K562 (cell line): Measurements from ENCODE around the gene TBX1. TPM values are rescaled to one million over a fixed set of nuclear protein-coding genes. Genes with fewer than 3 reads are reported as not detected.

ENCODE experiments used
- ARHGAP35 ChIP-seq: fragments of 450-650 bp; IDR thresholded peaks from 2 replicates; pipeline ENCODE4 v1.6.1; 2018; ENCODE audit not compliant: partially characterized antibody
- NR3C1 ChIP-seq: sonication (generic); formaldehyde crosslinking; IDR thresholded peaks from 2 replicates; pipeline ENCODE4 v1.8.1; 2022; ENCODE audit warnings: missing genetic modification reagents
- RCOR1 ChIP-seq, 2 experiments: IDR thresholded peaks; 2 replicates each; pipeline ENCODE4 v1.6.1; 2012; ENCODE audit warnings: low read depth in 2 of 2, low read length in 2 of 2, borderline replicate concordance in 1 of 2, improper control_type of control experiment in 1 of 2
- SMARCA4 ChIP-seq: fragments of 450-650 bp; IDR thresholded peaks from 2 replicates; pipeline ENCODE4 v1.6.1; 2016
- TCF3 ChIP-seq: sonication (generic); formaldehyde crosslinking; IDR thresholded peaks from 2 replicates; pipeline ENCODE4 v1.4.0; 2020; ENCODE audit warnings: mild to moderate bottlenecking, missing genetic modification reagents
- TFAM ChIP-seq: fragments of 250-450 bp; sonication (Bioruptor Pico); conservative IDR thresholded peaks from 2 replicates; pipeline ENCODE4 v1.5.0; 2021; ENCODE audit warnings: mild to moderate bottlenecking, moderate library complexity
- ZNF3 ChIP-seq: fragments of 250-450 bp; sonication (Bioruptor Pico); IDR thresholded peaks from 2 replicates; pipeline ENCODE4 v1.5.0; 2021; ENCODE audit warnings: mild to moderate bottlenecking, moderate library complexity
- ZNF644 ChIP-seq: fragments of 200-800 bp; sonication (Bioruptor generic); IDR thresholded peaks from 2 replicates; pipeline ENCODE4 v1.6.1; 2016; ENCODE audit warnings: low read depth, missing genetic modification characterization, missing compliant biosample characterization
- polyA plus RNA-seq, 8 experiments: library from polyadenylated mRNA; depleted of rRNA in 4 of 8; stranded (reverse) in 5 of 8; unstranded in 3 of 8; fragments of >200 nt; fragmentation: Nextera tagmentation in 2 of 8; fragmentation: Illumina TruSeq in 1 of 8; extraction: Ambion mirVana in 2 of 8; extraction: Trizol in 1 of 8; gene quantifications; 2 replicates each; pipeline versions ENCODE4 v1.2.1 to v1.2.3, GENCODE V29; 2011 to 2014; ENCODE audit warnings: inconsistent platforms in 1 of 8, missing spikeins in 1 of 8
- total RNA-seq, 7 experiments: library from RNA; depleted of rRNA in 6 of 7; stranded (reverse); fragments of >200 nt in 6 of 7; fragmentation: Illumina TruSeq in 2 of 7; extraction: Trizol in 2 of 7; gene quantifications; 2 replicates each; pipeline versions ENCODE4 v1.2.1 to v1.2.3, GENCODE V29; 2011 to 2021; ENCODE audit warnings: low replicate concordance in 1 of 7
- TF ChIP-seq, protein P1 (sequence below), 2 experiments: fragments of 450-650 bp in 1 of 2; sonication (generic) in 1 of 2; formaldehyde crosslinking in 1 of 2; IDR thresholded peaks; 2 replicates each; pipeline versions ENCODE4 v1.7.1 to v1.9.0; 2016 to 2022; ENCODE audit warnings: inconsistent platforms in 1 of 2, mild to moderate bottlenecking in 1 of 2, missing genetic modification reagents in 1 of 2
- TF ChIP-seq, protein P2 (sequence below): fragments of 450-650 bp; formaldehyde crosslinking; IDR thresholded peaks from 2 replicates; pipeline ENCODE4 v1.4.0; 2022; ENCODE audit warnings: missing genetic modification characterization
- TF ChIP-seq, protein P3 (sequence below): fragments of 200-800 bp; sonication (Bioruptor generic); IDR thresholded peaks from 2 replicates; pipeline ENCODE4 v1.6.1; 2016; ENCODE audit warnings: missing genetic modification characterization, missing compliant biosample characterization

TBX1 gene
- total and polyA plus RNA-seq, 9 of the 15 experiments (the other 6 are each of a cell fraction or from before 2014, with no cell fraction given) = 0.07 to 35.0 (median 3.9) TPM

DNA sequence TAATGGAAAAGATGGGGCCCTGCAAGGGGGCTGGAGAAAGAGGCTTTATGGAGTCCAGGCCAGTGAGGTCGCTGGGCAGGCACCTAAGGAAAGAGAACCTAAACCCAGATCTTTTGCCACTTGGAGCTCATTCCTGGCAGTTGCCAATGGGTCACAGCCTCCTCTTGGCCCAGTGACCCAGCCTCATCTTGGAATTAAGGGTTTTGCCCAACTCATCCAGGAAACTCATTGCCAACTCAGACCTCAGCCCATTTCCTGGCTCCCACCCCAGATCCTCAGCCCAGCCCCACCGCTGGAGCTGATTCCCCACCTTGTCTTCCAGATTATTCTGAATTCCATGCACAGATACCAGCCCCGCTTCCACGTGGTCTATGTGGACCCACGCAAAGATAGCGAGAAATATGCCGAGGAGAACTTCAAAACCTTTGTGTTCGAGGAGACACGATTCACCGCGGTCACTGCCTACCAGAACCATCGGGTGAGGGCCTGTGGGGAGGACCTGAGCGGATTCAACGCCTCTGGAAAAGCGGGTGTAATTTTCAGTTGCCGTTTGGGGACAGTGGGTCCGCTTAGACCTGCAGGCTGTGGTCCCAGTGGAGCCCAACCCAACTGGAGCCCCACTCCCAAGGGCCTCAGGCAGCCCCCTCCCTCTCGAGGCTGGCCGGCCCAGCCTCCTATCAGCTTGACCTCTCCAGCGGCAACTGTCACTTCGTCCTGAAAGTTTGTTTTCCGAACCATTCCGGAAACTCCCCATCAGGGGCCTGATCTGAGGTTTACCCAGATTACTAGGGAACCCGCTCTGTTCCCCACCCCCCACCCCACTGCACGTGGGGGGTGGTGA is 4.3 kb downstream of the TBX1 start (continued):
- TF ChIP-seq, protein P1, sequence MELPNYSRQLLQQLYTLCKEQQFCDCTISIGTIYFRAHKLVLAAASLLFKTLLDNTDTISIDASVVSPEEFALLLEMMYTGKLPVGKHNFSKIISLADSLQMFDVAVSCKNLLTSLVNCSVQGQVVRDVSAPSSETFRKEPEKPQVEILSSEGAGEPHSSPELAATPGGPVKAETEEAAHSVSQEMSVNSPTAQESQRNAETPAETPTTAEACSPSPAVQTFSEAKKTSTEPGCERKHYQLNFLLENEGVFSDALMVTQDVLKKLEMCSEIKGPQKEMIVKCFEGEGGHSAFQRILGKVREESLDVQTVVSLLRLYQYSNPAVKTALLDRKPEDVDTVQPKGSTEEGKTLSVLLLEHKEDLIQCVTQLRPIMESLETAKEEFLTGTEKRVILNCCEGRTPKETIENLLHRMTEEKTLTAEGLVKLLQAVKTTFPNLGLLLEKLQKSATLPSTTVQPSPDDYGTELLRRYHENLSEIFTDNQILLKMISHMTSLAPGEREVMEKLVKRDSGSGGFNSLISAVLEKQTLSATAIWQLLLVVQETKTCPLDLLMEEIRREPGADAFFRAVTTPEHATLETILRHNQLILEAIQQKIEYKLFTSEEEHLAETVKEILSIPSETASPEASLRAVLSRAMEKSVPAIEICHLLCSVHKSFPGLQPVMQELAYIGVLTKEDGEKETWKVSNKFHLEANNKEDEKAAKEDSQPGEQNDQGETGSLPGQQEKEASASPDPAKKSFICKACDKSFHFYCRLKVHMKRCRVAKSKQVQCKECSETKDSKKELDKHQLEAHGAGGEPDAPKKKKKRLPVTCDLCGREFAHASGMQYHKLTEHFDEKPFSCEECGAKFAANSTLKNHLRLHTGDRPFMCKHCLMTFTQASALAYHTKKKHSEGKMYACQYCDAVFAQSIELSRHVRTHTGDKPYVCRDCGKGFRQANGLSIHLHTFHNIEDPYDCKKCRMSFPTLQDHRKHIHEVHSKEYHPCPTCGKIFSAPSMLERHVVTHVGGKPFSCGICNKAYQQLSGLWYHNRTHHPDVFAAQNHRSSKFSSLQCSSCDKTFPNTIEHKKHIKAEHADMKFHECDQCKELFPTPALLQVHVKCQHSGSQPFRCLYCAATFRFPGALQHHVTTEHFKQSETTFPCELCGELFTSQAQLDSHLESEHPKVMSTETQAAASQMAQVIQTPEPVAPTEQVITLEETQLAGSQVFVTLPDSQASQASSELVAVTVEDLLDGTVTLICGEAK (IDR thresholded peaks at IDR 0.05) = no peak
- TF ChIP-seq, protein P1 (CRISPR knock-in tag; IDR thresholded peaks at IDR 0.05) = no peak
- no peak for TF ChIP-seq ZNF644 (tag)
- no peak for TF ChIP-seq SMARCA4
- no peak for TF ChIP-seq TFAM (CRISPR knock-in tag)
- TF ChIP-seq RCOR1 (IDR thresholded peaks at IDR 0.05; ENCODE audit: borderline replicate concordance in 1 of 2, low read depth in 2 of 2, low read length in 2 of 2) = 0 out of 4 replicates have a peak, but pooled peaks of 1 of the 2 experiments have one; percentile 5
- TF ChIP-seq ARHGAP35 = no peak
- no peak for TF ChIP-seq ZNF3
- TF ChIP-seq, protein P2, sequence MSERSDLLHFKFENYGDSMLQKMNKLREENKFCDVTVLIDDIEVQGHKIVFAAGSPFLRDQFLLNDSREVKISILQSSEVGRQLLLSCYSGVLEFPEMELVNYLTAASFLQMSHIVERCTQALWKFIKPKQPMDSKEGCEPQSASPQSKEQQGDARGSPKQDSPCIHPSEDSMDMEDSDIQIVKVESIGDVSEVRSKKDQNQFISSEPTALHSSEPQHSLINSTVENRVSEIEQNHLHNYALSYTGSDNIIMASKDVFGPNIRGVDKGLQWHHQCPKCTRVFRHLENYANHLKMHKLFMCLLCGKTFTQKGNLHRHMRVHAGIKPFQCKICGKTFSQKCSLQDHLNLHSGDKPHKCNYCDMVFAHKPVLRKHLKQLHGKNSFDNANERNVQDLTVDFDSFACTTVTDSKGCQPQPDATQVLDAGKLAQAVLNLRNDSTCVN (CRISPR knock-in tag) = no peak
- TF ChIP-seq NR3C1 = no peak
- no peak for TF ChIP-seq TCF3 (CRISPR knock-in tag)
- TF ChIP-seq, protein P3, sequence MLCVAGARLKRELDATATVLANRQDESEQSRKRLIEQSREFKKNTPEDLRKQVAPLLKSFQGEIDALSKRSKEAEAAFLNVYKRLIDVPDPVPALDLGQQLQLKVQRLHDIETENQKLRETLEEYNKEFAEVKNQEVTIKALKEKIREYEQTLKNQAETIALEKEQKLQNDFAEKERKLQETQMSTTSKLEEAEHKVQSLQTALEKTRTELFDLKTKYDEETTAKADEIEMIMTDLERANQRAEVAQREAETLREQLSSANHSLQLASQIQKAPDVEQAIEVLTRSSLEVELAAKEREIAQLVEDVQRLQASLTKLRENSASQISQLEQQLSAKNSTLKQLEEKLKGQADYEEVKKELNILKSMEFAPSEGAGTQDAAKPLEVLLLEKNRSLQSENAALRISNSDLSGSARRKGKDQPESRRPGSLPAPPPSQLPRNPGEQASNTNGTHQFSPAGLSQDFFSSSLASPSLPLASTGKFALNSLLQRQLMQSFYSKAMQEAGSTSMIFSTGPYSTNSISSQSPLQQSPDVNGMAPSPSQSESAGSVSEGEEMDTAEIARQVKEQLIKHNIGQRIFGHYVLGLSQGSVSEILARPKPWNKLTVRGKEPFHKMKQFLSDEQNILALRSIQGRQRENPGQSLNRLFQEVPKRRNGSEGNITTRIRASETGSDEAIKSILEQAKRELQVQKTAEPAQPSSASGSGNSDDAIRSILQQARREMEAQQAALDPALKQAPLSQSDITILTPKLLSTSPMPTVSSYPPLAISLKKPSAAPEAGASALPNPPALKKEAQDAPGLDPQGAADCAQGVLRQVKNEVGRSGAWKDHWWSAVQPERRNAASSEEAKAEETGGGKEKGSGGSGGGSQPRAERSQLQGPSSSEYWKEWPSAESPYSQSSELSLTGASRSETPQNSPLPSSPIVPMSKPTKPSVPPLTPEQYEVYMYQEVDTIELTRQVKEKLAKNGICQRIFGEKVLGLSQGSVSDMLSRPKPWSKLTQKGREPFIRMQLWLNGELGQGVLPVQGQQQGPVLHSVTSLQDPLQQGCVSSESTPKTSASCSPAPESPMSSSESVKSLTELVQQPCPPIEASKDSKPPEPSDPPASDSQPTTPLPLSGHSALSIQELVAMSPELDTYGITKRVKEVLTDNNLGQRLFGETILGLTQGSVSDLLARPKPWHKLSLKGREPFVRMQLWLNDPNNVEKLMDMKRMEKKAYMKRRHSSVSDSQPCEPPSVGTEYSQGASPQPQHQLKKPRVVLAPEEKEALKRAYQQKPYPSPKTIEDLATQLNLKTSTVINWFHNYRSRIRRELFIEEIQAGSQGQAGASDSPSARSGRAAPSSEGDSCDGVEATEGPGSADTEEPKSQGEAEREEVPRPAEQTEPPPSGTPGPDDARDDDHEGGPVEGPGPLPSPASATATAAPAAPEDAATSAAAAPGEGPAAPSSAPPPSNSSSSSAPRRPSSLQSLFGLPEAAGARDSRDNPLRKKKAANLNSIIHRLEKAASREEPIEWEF = no peak
